NCI-H2171 treated with DMSO at 0.1 percent for 48 hours (cell line): Measurements from ENCODE around the gene TIMM44.

Experiments
- DNase-seq: peaks from one replicate; lab custom pipeline; 2025; lab: John Stamatoyannopoulos, UW

The TIMM44 gene

GRCh38 chr19:7943444-7944176 lies at the start of gene TIMM44:
TSS of gene TIMM44 (minus strand) at chr19:7943666. CDS start at chr19:7943651, 15 bp downstream.
- DNase-seq = peak; percentile 100

GRCh38 chr19:7992575-7992974 lies 49.1 kb upstream of the TIMM44 start:
- no peak for DNase-seq

GRCh38 chr19:7989071-7989575 lies 45.7 kb upstream of the TIMM44 start:
- DNase-seq = no peak

- no peak for DNase-seq
Measured at GRCh38 chr19:7988307-7988706, 44.8 kb upstream of the TIMM44 start.

GRCh38 chr19:7987114-7987768 lies 43.8 kb upstream of the TIMM44 start:
- no peak for DNase-seq

- no peak for DNase-seq
Measured at GRCh38 chr19:7986321-7987113, 43.1 kb upstream of the TIMM44 start.

- no peak for DNase-seq
Measured at GRCh38 chr19:7985481-7985911, 42.0 kb upstream of the TIMM44 start.

- no peak for DNase-seq
Measured at GRCh38 chr19:7983995-7984837, 40.8 kb upstream of the TIMM44 start.

GRCh38 chr19:7983286-7983950 lies 40.0 kb upstream of the TIMM44 start:
- peak; percentile 66 for DNase-seq

GRCh38 chr19:7982651-7983099 lies 39.2 kb upstream of the TIMM44 start:
- no peak for DNase-seq

GRCh38 chr19:7982103-7982502 lies 38.6 kb upstream of the TIMM44 start:
- DNase-seq = peak; percentile 6

- DNase-seq = no peak
Measured at GRCh38 chr19:7981661-7982060, 38.2 kb upstream of the TIMM44 start.

GRCh38 chr19:7981199-7981598 lies 37.7 kb upstream of the TIMM44 start:
- no peak for DNase-seq

GRCh38 chr19:7980635-7981121 lies 37.2 kb upstream of the TIMM44 start:
- no peak for DNase-seq

- DNase-seq = no peak
Measured at GRCh38 chr19:7980168-7980567, 36.7 kb upstream of the TIMM44 start.

- no peak for DNase-seq
Measured at GRCh38 chr19:7979559-7979958, 36.1 kb upstream of the TIMM44 start.

- DNase-seq = no peak
Measured at GRCh38 chr19:7979011-7979410, 35.5 kb upstream of the TIMM44 start.

- DNase-seq = peak; percentile 26
Measured at GRCh38 chr19:7978179-7978825, 34.8 kb upstream of the TIMM44 start.

GRCh38 chr19:7977723-7978040 lies 34.2 kb upstream of the TIMM44 start:
- no peak for DNase-seq

GRCh38 chr19:7977021-7977722 lies 33.7 kb upstream of the TIMM44 start:
- no peak for DNase-seq
